Skeletal muscle satellite cell (primary cell): ENCODE measurements around the gene SAMD11.

Source experiments
- H3K27me3 ChIP-seq: 2 replicates; pipeline ENCODE4 v1.7.0; 2013; ENCODE audit warnings: low read length; ENCODE audit not compliant: control insufficient read depth, insufficient read depth
- H3K36me3 ChIP-seq: 2 replicates; pipeline ENCODE4 v1.7.0; 2013; ENCODE audit warnings: mild to moderate bottlenecking, control low read depth, low read length; ENCODE audit not compliant: insufficient read depth
- H3K4me1 ChIP-seq: 2 replicates; pipeline ENCODE4 v1.7.0; 2013; ENCODE audit warnings: low read length; ENCODE audit not compliant: control insufficient read depth, insufficient read depth
- H3K4me2 ChIP-seq: 2 replicates; pipeline ENCODE4 v1.7.0; 2013; ENCODE audit warnings: mild to moderate bottlenecking, low read length
- H3K4me3 ChIP-seq: 2 replicates; pipeline ENCODE4 v1.7.0; 2013; ENCODE audit warnings: low read length
- H3K9ac ChIP-seq: 2 replicates; pipeline ENCODE4 v1.7.0; 2013; ENCODE audit warnings: mild to moderate bottlenecking, low read depth, low read length, moderate library complexity
- H3K9me3 ChIP-seq: replicated peaks from 2 replicates; pipeline ENCODE4 v1.7.0; 2013; ENCODE audit warnings: mild to moderate bottlenecking, control low read depth, low read length

SAMD11 gene

DNA sequence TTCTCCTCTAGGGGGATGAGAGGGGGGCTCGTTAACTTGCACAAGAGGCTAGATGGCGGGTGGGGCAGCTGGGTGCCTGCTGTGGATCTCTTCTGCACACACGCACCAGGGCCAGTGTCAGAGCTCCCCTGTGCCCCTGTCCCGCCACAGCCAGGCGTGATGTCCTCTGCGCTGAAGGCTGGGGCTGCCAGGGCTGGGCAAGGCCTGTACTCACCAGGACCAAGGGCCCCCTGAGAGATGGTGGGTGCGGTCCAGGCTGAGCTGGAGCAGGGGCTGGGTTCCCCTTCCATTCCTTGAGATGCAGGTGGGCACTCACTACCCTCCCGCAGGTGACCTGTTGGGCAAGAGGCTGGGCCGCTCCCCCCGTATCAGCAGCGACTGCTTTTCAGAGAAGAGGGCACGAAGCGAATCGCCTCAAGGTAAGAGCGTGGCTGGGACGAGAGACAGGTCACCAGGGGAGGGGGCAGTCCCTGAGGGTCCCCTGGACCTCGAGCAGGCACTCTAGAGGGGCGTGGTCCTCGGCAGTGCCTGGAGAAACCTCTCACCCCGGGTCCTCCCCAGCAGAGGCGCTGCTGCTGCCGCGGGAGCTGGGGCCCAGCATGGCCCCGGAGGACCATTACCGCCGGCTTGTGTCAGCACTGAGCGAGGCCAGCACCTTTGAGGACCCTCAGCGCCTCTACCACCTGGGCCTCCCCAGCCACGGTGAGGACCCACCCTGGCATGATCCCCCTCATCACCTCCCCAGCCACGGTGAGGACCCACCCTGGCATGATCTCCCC lies 15.2 kb downstream of the SAMD11 start:
- Histone ChIP-seq H3K36me3 (peaks cover 4% of the 10 kb centered on the region), H3K4me1 (peaks cover 64% of the 10 kb centered on the region), H3K27me3 (peaks cover 9% of the 10 kb centered on the region), H3K4me2 (no peak overlapping the region), H3K9me3 (no peaks in the 10 kb centered on the region), H3K9ac (no peak overlapping the region), H3K4me3 (no peak overlapping the region)

DNA sequence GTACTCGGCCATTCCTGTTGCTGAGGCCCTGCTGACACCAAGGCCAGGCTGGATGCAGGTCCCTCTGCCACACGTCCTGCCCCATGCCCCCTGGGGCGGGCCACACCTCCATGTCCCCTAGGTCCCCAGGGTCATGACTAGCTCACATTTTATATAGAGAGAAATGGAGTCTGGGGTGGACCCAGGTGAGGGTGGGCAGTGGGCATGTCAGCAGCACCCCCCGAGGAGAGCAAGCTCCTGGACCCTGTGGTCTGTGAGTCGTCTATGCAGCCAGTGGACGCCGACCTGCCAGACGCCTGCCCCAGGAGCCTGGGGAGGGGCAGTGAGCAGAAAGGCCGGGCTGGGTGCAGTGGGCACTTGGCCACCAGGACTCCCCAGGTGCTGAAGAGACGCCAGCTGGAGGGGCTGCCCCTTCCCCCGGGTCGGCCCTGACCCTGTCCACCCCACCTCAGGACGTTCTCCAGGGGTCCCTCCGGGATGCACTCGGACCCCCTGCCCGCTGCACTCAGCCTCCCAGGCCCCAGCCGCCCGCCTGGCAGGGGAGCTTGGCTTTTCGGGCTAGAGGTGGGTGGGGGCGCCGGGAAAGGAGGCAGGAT lies 15.9 kb downstream of the SAMD11 start:
- Histone ChIP-seq H3K36me3 (peaks cover 6% of the 10 kb centered on the region), H3K4me2 (peak overlapping the region; percentile 81), H3K9me3 (no peaks in the 10 kb centered on the region), H3K27me3 (peaks cover 9% of the 10 kb centered on the region), H3K4me3 (no peak overlapping the region), H3K9ac (no peak overlapping the region), H3K4me1 (peaks cover 70% of the 10 kb centered on the region)

DNA sequence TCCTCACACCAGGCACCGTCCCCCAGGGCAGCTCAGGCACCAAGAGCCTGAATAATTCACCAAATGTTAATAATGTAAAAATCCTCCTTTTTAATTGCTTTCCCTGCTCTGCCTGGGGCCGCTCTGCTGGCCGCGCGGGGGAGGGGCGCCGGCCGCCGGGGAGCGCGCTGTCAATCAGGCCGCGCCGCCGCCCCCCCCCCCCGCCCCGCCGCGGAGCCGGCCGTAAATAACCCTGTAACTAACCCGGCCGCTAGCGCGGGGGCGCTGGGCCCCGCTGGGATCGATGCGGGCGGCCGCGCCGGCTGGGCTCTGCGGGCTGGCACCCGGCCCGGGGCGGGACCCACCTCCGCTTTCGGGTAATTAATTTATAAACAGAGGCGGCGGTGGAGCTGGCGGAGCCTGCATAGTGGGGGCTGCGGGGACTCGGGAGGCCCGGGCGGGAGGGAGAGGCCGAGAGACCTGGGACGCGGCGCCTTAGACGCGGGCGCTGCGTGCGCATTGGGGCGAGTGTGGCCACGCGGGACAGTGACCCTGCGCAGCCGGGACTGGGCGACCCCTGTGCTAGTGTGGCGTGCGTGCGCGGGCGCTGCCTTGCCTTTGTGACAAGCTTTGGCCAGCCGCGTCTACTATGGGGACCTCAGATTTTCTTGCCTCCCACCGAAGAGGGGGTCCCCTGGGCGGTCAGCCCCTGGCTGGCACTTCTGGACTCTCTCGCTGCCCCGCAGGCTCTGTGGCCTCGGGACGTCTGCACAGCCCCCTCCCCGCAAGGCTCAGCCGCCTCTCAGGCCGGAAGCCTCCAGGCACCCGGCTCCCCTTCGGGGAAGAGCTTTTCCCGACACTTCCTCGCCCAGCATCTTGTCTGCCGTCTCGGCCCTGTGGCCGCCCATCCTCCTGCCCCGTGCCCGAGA lies 16.6 kb downstream of the SAMD11 start:
- peak overlapping the region; percentile 57 for H3K4me3 ChIP-seq
- peaks cover 11% of the 10 kb centered on the region for H3K36me3 ChIP-seq
- H3K4me1 ChIP-seq: peaks cover 71% of the 10 kb centered on the region
- H3K27me3 ChIP-seq: peaks cover 3% of the 10 kb centered on the region
- peak overlapping the region; percentile 81 for H3K4me2 ChIP-seq
- H3K9me3 ChIP-seq: no peaks in the 10 kb centered on the region
- H3K9ac ChIP-seq: peak overlapping the region; percentile 55

DNA sequence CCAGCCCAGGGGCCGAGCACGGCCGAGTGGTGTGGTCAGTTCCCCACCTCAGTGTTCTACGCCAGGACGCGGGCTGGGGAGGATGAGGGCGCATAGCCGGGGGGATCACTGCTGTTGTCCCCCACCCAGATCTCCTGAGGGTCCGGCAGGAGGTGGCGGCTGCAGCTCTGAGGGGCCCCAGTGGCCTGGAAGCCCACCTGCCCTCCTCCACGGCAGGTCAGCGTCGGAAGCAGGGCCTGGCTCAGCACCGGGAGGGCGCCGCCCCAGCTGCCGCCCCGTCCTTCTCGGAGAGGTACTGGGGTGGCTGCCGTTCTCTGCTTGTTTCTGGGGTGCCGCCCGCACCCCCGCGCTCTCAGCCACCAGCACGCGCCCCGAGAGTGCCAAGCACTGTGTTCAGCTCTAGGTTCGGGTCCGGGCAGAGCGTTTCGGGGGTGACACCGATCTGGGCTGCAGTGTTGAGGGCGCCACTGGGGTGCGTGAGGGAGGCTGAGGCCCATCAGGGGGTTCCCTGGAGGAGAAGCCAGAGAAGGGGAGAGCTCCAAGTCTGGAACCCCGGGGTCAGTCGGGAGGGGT lies 17.4 kb downstream of the SAMD11 start:
- Histone ChIP-seq H3K27me3 (no peaks in the 10 kb centered on the region), H3K36me3 (peaks cover 16% of the 10 kb centered on the region), H3K4me3 (peak overlapping the region; percentile 57), H3K4me1 (peaks cover 65% of the 10 kb centered on the region), H3K9ac (peak overlapping the region; percentile 55), H3K4me2 (peak overlapping the region; percentile 81), H3K9me3 (no peaks in the 10 kb centered on the region)

DNA sequence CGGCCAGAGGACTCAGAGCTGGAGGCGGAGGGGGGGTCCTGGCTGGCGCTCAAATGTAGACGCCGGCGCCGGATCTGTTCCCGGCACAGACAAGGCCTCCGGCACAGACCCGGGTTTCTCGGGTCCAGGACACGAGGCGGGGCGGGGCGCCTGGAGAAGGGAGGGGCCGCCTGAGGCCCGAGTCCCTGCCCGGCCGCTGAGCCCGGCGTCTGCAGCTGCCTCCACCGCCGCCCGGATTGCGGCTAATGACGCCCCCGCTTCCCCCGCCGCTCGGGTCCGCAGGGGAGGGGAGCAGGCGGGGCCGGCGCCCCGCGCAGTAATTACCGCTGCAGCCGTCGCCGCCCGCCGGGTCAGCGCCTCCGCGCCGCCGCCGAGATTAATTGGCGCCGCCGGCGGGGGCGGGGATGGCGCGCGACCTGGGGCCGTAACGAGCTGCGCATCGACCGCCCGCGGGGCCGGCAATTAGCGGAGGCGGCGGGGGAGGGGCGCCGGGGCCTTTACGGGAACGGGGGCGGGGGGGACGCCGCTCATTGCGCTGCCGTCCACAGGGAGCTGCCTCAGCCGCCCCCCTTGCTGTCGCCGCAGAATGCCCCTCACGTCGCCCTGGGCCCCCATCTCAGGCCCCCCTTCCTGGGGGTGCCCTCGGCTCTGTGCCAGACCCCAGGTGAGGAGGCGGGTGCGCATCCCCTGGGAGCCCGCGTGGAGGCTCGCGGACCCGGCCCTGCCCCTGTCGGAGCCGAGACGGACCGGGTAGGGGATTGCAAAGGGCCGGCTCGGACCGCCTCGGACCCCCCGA lies 18.1 kb downstream of the SAMD11 start:
- Histone ChIP-seq H3K4me3 (peak overlapping the region; percentile 57), H3K9me3 (no peaks in the 10 kb centered on the region), H3K36me3 (peaks cover 21% of the 10 kb centered on the region), H3K4me2 (peak overlapping the region; percentile 81), H3K9ac (peak overlapping the region; percentile 55), H3K27me3 (no peaks in the 10 kb centered on the region), H3K4me1 (peaks cover 65% of the 10 kb centered on the region)

DNA sequence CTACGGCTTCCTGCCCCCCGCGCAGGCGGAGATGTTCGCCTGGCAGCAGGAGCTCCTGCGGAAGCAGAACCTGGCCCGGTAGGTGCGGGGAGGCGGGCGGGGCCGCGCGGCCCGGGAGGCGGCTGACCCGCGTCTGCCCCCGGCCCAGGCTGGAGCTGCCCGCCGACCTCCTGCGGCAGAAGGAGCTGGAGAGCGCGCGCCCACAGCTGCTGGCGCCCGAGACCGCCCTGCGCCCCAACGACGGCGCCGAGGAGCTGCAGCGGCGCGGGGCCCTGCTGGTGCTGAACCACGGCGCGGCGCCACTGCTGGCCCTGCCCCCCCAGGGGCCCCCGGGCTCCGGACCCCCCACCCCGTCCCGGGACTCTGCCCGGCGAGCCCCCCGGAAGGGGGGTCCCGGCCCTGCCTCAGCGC lies 18.7 kb downstream of the SAMD11 start:
- H3K27me3 ChIP-seq: no peaks in the 10 kb centered on the region

DNA sequence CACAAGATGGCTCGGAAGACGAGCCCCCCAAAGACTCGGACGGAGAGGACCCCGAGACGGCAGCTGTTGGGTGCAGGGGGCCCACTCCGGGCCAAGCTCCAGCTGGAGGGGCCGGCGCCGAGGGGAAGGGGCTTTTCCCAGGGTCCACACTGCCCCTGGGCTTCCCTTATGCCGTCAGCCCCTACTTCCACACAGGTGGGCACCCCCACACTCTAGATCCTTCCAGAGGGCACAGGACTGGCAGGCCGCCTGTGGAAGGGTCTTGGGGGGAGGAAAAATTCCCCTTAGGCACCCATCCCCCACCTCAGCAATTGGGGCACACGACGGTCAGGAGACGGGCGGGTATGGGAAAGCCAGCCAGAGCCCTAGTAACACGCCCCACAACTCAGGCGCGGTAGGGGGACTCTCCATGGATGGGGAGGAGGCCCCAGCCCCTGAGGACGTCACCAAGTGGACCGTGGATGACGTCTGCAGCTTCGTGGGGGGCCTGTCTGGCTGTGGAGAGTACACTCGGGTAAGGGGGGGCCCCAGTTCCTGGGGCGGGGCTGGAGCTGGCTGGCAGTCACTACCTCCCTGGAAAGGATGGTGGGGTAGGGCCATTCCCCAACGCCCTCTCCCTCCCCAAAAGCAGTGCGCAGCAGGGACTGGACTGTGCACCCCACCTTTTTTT lies 19.3 kb downstream of the SAMD11 start:
- Histone ChIP-seq H3K27me3 (no peaks in the 10 kb centered on the region), H3K9ac (no peak overlapping the region), H3K4me2 (peak overlapping the region; percentile 81), H3K36me3 (peaks cover 33% of the 10 kb centered on the region), H3K9me3 (no peaks in the 10 kb centered on the region), H3K4me1 (peaks cover 65% of the 10 kb centered on the region), H3K4me3 (peak overlapping the region; percentile 57)

More for the DNA sequence above, 18.7 kb downstream of the SAMD11 start:
- Histone ChIP-seq H3K9ac (no peak overlapping the region), H3K4me3 (peak overlapping the region; percentile 57), H3K9me3 (no peaks in the 10 kb centered on the region), H3K4me1 (peaks cover 65% of the 10 kb centered on the region), H3K4me2 (peak overlapping the region; percentile 81), H3K36me3 (peaks cover 27% of the 10 kb centered on the region)

DNA sequence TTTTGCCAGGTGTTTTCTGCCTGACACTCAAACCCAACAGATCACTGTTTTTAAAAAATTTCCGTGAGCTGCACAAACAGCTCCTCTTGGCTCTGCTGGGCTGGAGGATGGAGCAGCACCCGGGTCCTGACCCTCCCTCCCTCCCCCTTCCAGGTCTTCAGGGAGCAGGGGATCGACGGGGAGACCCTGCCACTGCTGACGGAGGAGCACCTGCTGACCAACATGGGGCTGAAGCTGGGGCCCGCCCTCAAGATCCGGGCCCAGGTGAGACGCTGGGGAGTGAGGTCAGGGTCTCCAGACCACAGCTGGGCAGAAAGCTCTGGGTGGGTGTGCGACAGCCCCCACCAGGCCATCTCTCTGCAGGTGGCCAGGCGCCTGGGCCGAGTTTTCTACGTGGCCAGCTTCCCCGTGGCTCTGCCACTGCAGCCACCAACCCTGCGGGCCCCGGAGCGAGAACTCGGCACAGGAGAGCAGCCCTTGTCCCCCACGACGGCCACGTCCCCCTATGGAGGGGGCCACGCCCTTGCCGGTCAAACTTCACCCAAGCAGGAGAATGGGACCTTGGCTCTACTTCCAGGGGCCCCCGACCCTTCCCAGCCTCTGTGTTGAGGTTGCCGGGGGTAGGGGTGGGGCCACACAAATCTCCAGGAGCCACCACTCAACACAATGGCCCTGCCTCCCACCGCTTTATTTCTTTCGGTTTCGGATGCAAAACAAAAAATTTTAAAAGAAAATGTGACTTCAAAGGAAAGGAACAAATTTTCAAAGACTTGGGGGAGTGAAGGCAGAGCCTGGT lies 20.0 kb downstream of the SAMD11 start:
- no peaks in the 10 kb centered on the region for H3K27me3 ChIP-seq
- H3K9ac ChIP-seq: no peak overlapping the region
- H3K36me3 ChIP-seq: peaks cover 39% of the 10 kb centered on the region

DNA sequence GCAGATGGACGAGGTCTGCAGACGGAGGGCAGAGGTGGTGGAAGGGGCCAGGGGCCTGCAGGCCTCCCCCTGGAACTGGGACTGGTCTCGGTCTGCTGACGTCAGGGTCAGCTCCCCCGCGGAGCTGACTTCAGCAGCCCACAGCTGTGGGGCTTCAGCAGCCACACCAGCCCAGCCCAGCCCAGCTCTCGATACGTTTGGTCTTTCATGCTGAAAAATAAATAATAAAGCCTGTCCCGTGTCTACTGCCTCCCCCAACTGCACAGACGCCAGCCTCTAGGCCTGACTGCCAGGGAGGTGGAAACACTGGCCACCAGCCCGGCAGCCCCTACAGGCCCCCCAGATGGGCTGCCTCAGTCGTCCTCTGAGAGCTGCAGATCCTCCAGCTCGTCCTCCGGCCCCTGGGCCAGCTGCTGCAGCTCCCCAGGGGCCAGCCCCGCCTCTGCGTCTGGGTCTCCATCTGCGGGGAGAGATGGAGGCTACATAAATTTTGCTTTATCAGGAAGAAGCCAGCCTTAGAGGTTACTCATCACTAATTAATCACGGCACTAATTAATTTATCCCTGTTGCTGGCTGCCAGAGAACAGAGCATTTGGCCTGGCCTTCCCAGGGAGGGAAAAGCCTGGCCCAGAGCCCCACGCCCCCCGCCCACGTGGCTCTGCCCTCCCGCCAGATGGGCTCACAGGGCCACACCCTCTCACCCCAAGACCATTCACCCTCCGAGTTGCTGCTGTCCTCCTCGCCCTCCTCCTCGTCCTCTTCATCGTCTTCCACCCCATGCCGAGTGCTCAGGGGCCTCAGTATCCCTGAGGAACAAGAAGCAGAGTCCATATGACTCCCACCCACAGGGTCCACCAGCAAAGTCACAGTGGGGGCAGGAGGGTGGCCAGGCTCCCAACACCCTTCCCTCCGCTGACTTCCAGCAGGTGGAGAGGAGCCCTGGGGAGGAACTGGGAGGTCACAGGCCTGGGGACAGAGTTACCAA lies 20.9 kb downstream of the SAMD11 start:
- H3K9me3 ChIP-seq: no peaks in the 10 kb centered on the region
- H3K27me3 ChIP-seq: no peaks in the 10 kb centered on the region
- H3K9ac ChIP-seq: no peak overlapping the region
- H3K4me1 ChIP-seq: peaks cover 50% of the 10 kb centered on the region
- peaks cover 47% of the 10 kb centered on the region for H3K36me3 ChIP-seq
- H3K4me3 ChIP-seq: no peak overlapping the region
- no peak overlapping the region for H3K4me2 ChIP-seq

More for the DNA sequence above, 20.0 kb downstream of the SAMD11 start:
- no peak overlapping the region for H3K4me2 ChIP-seq
- no peaks in the 10 kb centered on the region for H3K9me3 ChIP-seq
- H3K4me1 ChIP-seq: peaks cover 59% of the 10 kb centered on the region
- no peak overlapping the region for H3K4me3 ChIP-seq
